BE2C (cell line): ENCODE data around the gene MYLK.

Experiments
- DNase-seq: peaks from one replicate; pipeline ENCODE4 v3.0.0-alpha.2; 2020
- H3K27me3 ChIP-seq: fragments of 250-450 bp; sonication (Bioruptor Pico); 2 replicates; pipeline ENCODE4 v1.5.1; 2020; ENCODE audit warnings: mild to moderate bottlenecking
- H3K36me3 ChIP-seq: fragments of 250-450 bp; sonication (Bioruptor Pico); 2 replicates; pipeline ENCODE4 v1.5.1; 2020; ENCODE audit warnings: mild to moderate bottlenecking
- H3K4me1 ChIP-seq: fragments of 250-450 bp; sonication (Bioruptor Pico); 2 replicates; pipeline ENCODE4 v1.5.1; 2020
- H3K4me3 ChIP-seq: 2 replicates; pipeline ENCODE4 v1.5.1; 2011; ENCODE audit warnings: low read depth, low read length
- H3K9me3 ChIP-seq: fragments of 250-450 bp; sonication (Bioruptor Pico); 2 replicates; pipeline ENCODE4 v1.5.1; 2020
- CTCF ChIP-seq: IDR thresholded peaks from 2 replicates; pipeline ENCODE4 v1.5.1; 2012; ENCODE audit warnings: mild to moderate bottlenecking, low read depth, low read length

Gene MYLK

GRCh38 chr3:123583561-123583960 lies 300.6 kb downstream of the MYLK start:
- H3K4me3 ChIP-seq = peak overlapping the region; percentile 99
- H3K4me1 ChIP-seq = no peaks in the 10 kb centered on the region
- H3K27me3 ChIP-seq = no peaks in the 10 kb centered on the region
- peaks cover 21% of the 10 kb centered on the region for H3K36me3 ChIP-seq
- no peak for TF ChIP-seq CTCF
- no peak for DNase-seq
- H3K9me3 ChIP-seq = no peaks in the 10 kb centered on the region

DNA sequence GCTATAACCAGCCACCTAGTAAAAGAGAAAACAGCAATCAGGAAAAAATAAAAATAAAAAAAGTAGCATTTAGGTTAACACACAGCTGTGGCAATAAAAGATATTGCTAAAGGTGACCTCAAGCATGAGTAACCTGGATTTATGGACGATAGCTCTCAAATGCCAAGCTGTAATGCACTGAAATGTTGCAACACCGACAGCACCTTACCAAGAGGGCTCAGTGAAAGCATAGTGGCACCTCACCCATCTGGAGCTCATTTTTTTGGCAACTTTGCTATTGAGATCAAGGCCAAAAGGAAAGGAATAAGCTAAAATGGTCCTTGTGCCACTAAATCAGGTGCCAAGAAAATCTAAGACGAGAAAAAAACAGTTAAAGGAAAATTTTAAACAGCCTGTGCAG lies 301.8 kb downstream of the MYLK start:
- TF ChIP-seq CTCF = no peak
- Histone ChIP-seq H3K27me3 (no peaks in the 10 kb centered on the region), H3K36me3 (peaks cover 24% of the 10 kb centered on the region), H3K4me1 (no peaks in the 10 kb centered on the region), H3K9me3 (no peaks in the 10 kb centered on the region), H3K4me3 (no peak overlapping the region)
- no peak for DNase-seq

GRCh38 chr3:123576122-123576521 lies 308.0 kb downstream of the MYLK start:
- Histone ChIP-seq H3K36me3 (peaks cover 20% of the 10 kb centered on the region; the same call in 1 of the 2 replicates), H3K4me1 (no peaks in the 10 kb centered on the region; the same call in 1 of the 2 replicates), H3K9me3 (no peaks in the 10 kb centered on the region), H3K4me3 (no peak overlapping the region), H3K27me3 (no peaks in the 10 kb centered on the region)
- no peak for DNase-seq
- TF ChIP-seq CTCF = no peak

- TF ChIP-seq CTCF = no peak
- no peaks in the 10 kb centered on the region; the same call in 1 of the 2 replicates for H3K4me1 ChIP-seq
- no peak for DNase-seq
Measured at GRCh38 chr3:123571973-123572365, 312.2 kb downstream of the MYLK start.

GRCh38 chr3:123571264-123571972 lies 312.7 kb downstream of the MYLK start:
- Histone ChIP-seq H3K9me3 (no peaks in the 10 kb centered on the region), H3K4me1 (no peaks in the 10 kb centered on the region; the same call in 1 of the 2 replicates), H3K4me3 (no peak overlapping the region), H3K36me3 (0 out of 2 replicates have a peak, but pooled peaks cover 5% of the 10 kb centered on the region), H3K27me3 (no peaks in the 10 kb centered on the region)
- no peak for TF ChIP-seq CTCF
- no peak for DNase-seq

More at GRCh38 chr3:123571973-123572365, 312.2 kb downstream of the MYLK start:
- no peaks in the 10 kb centered on the region for H3K9me3 ChIP-seq
- H3K36me3 ChIP-seq = 0 out of 2 replicates have a peak, but pooled peaks cover 5% of the 10 kb centered on the region
- H3K4me3 ChIP-seq = no peak overlapping the region
- H3K27me3 ChIP-seq = no peaks in the 10 kb centered on the region

GRCh38 chr3:123568875-123569274 lies 315.3 kb downstream of the MYLK start:
- no peaks in the 10 kb centered on the region for H3K27me3 ChIP-seq
- DNase-seq = no peak
- H3K4me3 ChIP-seq = no peak overlapping the region
- no peak for TF ChIP-seq CTCF
- no peaks in the 10 kb centered on the region for H3K9me3 ChIP-seq
- no peaks in the 10 kb centered on the region; the same call in 1 of the 2 replicates for H3K4me1 ChIP-seq
- H3K36me3 ChIP-seq = 0 out of 2 replicates have a peak, but pooled peaks cover under 1% of the 10 kb centered on the region
